ENCODE data around the gene MME. TPM values are rescaled to one million over a fixed set of nuclear protein-coding genes. Genes with fewer than 3 reads are reported as not detected.

The MME gene
- polyA plus RNA-seq, 3 donors = 0.27 to 1.0 (median 0.73) TPM

GRCh38 chr3:155204851-155205250 lies 124.7 kb downstream of the MME start:
- Mint-ChIP-seq H3K27ac (no peak overlapping the region), H3K27me3 (ENCODE audit: low read depth in 3 of 3) (peaks cover 0 to 6% (median 3%) of the 10 kb centered on the region in 3 donors)
- H3K27me3 ChIP-seq (ENCODE audit: control insufficient read depth in 2 of 2, insufficient read depth in 2 of 2, low read length in 2 of 2) = no peaks in the 10 kb centered on the region

GRCh38 chr3:155208183-155208800 lies 128.2 kb downstream of the MME start:
- Histone ChIP-seq H3K79me2 (ENCODE audit: insufficient read depth, low read length) (no peaks in the 10 kb centered on the region), H3K9me3 (replicated peaks in 1 of 2; ENCODE audit: control insufficient read depth in 1 of 2, insufficient read depth in 1 of 2, low read length in 2 of 2) (no peaks in the 10 kb centered on the region), H3K36me3 (replicated peaks in 1 of 2; ENCODE audit: control insufficient read depth in 1 of 2, insufficient read depth in 2 of 2, low read length in 2 of 2) (no peaks in the 10 kb centered on the region), H2AFZ (ENCODE audit: insufficient read depth, low read depth, low read length, poor library complexity, severe bottlenecking) (no peak overlapping the region), H3K27ac (ENCODE audit: low read depth in 1 of 2, low read length in 2 of 2) (no peak overlapping the region), H3K4me3 (replicated peaks in 1 of 3; ENCODE audit: low read depth in 2 of 3, low read length in 3 of 3) (no peak overlapping the region), H3K9ac (ENCODE audit: insufficient read depth, low read length, poor library complexity, severe bottlenecking) (no peak overlapping the region), H3K27me3 (ENCODE audit: control insufficient read depth in 2 of 2, insufficient read depth in 2 of 2, low read length in 2 of 2) (no peaks in the 10 kb centered on the region), H4K20me1 (ENCODE audit: insufficient read depth, low read length) (no peaks in the 10 kb centered on the region), H3K4me1 (ENCODE audit: control insufficient read depth in 1 of 2, insufficient read depth in 2 of 2, low read length in 2 of 2) (no peaks in the 10 kb centered on the region), H3K4me2 (replicated peaks; ENCODE audit: extremely low read depth, low read length, poor library complexity, severe bottlenecking) (no peak overlapping the region)
- peaks cover 0 to 3% (median 2%) of the 10 kb centered on the region in 3 donors for H3K27me3 Mint-ChIP-seq (ENCODE audit: low read depth in 3 of 3)
- no peaks in the 10 kb centered on the region for H3K36me3 Mint-ChIP-seq
- TF ChIP-seq CTCF (IDR thresholded peaks at IDR 0.05) = no peak
- H3K27ac Mint-ChIP-seq = no peak overlapping the region
- intact Hi-C loops (cut with micrococcal nuclease) = no loop called here
- WGBS (ENCODE audit: insufficient coverage) = 100% methylated on average over 1 of the region's 4 CpGs
- H3K9me3 Mint-ChIP-seq = peaks cover 0 to 4% (median 2%) of the 10 kb centered on the region in 7 donors
- H3K4me3 Mint-ChIP-seq = no peak overlapping the region
- DNase-seq = no peak
- no peaks in the 10 kb centered on the region for H3K4me1 Mint-ChIP-seq

More at GRCh38 chr3:155204851-155205250, 124.7 kb downstream of the MME start:
- Histone ChIP-seq H3K9ac (ENCODE audit: insufficient read depth, low read length, poor library complexity, severe bottlenecking) (no peak overlapping the region), H3K27ac (ENCODE audit: low read depth in 1 of 2, low read length in 2 of 2) (no peak overlapping the region), H3K4me2 (replicated peaks; ENCODE audit: extremely low read depth, low read length, poor library complexity, severe bottlenecking) (no peak overlapping the region), H3K4me3 (replicated peaks in 1 of 3; ENCODE audit: low read depth in 2 of 3, low read length in 3 of 3) (no peak overlapping the region), H3K4me1 (ENCODE audit: control insufficient read depth in 1 of 2, insufficient read depth in 2 of 2, low read length in 2 of 2) (no peaks in the 10 kb centered on the region), H3K36me3 (replicated peaks in 1 of 2; ENCODE audit: control insufficient read depth in 1 of 2, insufficient read depth in 2 of 2, low read length in 2 of 2) (no peaks in the 10 kb centered on the region), H3K9me3 (replicated peaks in 1 of 2; ENCODE audit: control insufficient read depth in 1 of 2, insufficient read depth in 1 of 2, low read length in 2 of 2) (no peaks in the 10 kb centered on the region), H4K20me1 (ENCODE audit: insufficient read depth, low read length) (no peaks in the 10 kb centered on the region), H3K79me2 (ENCODE audit: insufficient read depth, low read length) (no peaks in the 10 kb centered on the region), H2AFZ (ENCODE audit: insufficient read depth, low read depth, low read length, poor library complexity, severe bottlenecking) (no peak overlapping the region)
- Mint-ChIP-seq H3K36me3 (no peaks in the 10 kb centered on the region), H3K4me3 (no peak overlapping the region), H3K9me3 (peaks cover 0 to 4% (median 2%) of the 10 kb centered on the region in 7 donors), H3K4me1 (no peaks in the 10 kb centered on the region)
- TF ChIP-seq CTCF (IDR thresholded peaks at IDR 0.05) = no peak
- intact Hi-C loops (cut with micrococcal nuclease) = no loop called here
- no peak for DNase-seq

Measured in CD14-positive monocyte (primary cell).